Panc1 (cell line): ENCODE data around the gene TRAPPC10.

Source experiments
- POLR2AphosphoS5 ChIP-seq: IDR thresholded peaks from 2 replicates; pipeline ENCODE4 v1.6.1; 2012; ENCODE audit warnings: mild to moderate bottlenecking, low read depth, low read length, moderate library complexity
- SIN3A ChIP-seq: IDR thresholded peaks from 2 replicates; pipeline ENCODE4 v1.6.1; 2012; ENCODE audit warnings: low read depth, mild to moderate bottlenecking, low read length, moderate library complexity, borderline replicate concordance; ENCODE audit not compliant: insufficient read depth
- TF ChIP-seq, protein P1 (sequence below): fragments of 450-650 bp; IDR thresholded peaks from 2 replicates; pipeline ENCODE4 v1.5.1; 2017; ENCODE audit warnings: mild to moderate bottlenecking
- TF ChIP-seq, protein P2 (sequence below), 2 experiments: IDR thresholded peaks; 2 replicates each; pipeline ENCODE4 v1.6.1; 2011 to 2012; ENCODE audit warnings: low read depth in 2 of 2, control low read depth in 1 of 2, low read length in 1 of 2, mild to moderate bottlenecking in 1 of 2, moderate library complexity in 1 of 2; ENCODE audit not compliant: insufficient read depth in 1 of 2

- TF ChIP-seq, protein P1, sequence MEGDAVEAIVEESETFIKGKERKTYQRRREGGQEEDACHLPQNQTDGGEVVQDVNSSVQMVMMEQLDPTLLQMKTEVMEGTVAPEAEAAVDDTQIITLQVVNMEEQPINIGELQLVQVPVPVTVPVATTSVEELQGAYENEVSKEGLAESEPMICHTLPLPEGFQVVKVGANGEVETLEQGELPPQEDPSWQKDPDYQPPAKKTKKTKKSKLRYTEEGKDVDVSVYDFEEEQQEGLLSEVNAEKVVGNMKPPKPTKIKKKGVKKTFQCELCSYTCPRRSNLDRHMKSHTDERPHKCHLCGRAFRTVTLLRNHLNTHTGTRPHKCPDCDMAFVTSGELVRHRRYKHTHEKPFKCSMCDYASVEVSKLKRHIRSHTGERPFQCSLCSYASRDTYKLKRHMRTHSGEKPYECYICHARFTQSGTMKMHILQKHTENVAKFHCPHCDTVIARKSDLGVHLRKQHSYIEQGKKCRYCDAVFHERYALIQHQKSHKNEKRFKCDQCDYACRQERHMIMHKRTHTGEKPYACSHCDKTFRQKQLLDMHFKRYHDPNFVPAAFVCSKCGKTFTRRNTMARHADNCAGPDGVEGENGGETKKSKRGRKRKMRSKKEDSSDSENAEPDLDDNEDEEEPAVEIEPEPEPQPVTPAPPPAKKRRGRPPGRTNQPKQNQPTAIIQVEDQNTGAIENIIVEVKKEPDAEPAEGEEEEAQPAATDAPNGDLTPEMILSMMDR: no peak
- TF ChIP-seq, protein P2, sequence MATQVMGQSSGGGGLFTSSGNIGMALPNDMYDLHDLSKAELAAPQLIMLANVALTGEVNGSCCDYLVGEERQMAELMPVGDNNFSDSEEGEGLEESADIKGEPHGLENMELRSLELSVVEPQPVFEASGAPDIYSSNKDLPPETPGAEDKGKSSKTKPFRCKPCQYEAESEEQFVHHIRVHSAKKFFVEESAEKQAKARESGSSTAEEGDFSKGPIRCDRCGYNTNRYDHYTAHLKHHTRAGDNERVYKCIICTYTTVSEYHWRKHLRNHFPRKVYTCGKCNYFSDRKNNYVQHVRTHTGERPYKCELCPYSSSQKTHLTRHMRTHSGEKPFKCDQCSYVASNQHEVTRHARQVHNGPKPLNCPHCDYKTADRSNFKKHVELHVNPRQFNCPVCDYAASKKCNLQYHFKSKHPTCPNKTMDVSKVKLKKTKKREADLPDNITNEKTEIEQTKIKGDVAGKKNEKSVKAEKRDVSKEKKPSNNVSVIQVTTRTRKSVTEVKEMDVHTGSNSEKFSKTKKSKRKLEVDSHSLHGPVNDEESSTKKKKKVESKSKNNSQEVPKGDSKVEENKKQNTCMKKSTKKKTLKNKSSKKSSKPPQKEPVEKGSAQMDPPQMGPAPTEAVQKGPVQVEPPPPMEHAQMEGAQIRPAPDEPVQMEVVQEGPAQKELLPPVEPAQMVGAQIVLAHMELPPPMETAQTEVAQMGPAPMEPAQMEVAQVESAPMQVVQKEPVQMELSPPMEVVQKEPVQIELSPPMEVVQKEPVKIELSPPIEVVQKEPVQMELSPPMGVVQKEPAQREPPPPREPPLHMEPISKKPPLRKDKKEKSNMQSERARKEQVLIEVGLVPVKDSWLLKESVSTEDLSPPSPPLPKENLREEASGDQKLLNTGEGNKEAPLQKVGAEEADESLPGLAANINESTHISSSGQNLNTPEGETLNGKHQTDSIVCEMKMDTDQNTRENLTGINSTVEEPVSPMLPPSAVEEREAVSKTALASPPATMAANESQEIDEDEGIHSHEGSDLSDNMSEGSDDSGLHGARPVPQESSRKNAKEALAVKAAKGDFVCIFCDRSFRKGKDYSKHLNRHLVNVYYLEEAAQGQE (IDR thresholded peaks at IDR 0.05; ENCODE audit: insufficient read depth in 1 of 2, low read depth in 2 of 2, low read length in 1 of 2): no peak
- TF ChIP-seq POLR2AphosphoS5 (no peak), SIN3A (no peak)
These were observed 9.6 kb upstream of the TRAPPC10 start for GRCh38 chr21:44002511-44002910.
